ENCODE results near the gene JPH2.

DNA sequence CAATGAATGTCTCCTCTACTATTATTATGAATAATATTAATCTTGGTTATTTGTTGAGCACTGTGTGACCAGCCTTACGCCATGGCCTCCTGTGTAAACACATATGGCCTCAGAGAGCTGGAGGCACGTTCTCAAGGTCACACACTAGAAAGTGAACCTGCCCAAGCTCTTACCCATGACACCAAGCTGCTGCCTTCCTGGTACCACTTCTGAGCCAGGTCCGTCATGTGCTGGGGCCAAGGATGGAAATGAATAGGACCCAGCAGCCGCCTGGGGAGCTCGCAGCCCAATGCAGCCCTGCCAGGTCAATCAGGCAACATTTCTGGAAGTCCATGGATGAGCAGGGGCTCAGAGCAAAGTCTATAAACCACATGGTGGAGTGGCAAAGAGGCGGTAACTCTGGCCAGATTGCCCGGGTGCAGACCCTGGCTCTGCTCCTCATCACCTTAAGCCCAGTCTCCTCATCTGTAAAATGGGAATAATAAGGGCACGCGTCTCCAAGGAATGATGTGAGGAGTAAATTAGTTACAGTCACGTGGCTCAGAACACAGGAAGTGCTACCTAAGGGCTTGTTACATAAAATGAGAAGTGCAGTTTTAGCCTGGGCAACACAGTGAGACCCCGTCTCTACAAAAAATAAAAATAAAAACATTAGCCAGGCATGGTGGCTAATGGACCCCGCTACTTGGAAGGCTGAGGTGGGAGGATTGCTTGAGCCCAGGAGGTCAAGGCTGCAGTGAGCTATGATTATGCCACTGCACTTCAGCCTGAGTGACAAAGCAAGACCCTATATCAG lies 61.5 kb downstream of the JPH2 start:
- no peak for TF ChIP-seq YY1 (IDR thresholded peaks at IDR 0.05; ENCODE audit: insufficient read depth, insufficient read length)
- no peak for TF ChIP-seq SUZ12 (IDR thresholded peaks at IDR 0.05; ENCODE audit: extremely low read depth, insufficient read depth, insufficient read length)

All from NT2/D1 (cell line).